IPS-18c (cell line): Measurements from ENCODE around the gene HEPACAM.

Experiments
- H3K4me3 ChIP-seq: 2 replicates; pipeline ENCODE4 v1.7.0; 2013; ENCODE audit warnings: low read depth, mild to moderate bottlenecking, low read length, moderate library complexity; ENCODE audit not compliant: insufficient read depth
- H3K9me3 ChIP-seq: one replicate; pipeline ENCODE4 v1.6.1; 2013; ENCODE audit warnings: mild to moderate bottlenecking, low read length, moderate library complexity; ENCODE audit not compliant: control insufficient read depth, insufficient read depth

Gene HEPACAM

DNA sequence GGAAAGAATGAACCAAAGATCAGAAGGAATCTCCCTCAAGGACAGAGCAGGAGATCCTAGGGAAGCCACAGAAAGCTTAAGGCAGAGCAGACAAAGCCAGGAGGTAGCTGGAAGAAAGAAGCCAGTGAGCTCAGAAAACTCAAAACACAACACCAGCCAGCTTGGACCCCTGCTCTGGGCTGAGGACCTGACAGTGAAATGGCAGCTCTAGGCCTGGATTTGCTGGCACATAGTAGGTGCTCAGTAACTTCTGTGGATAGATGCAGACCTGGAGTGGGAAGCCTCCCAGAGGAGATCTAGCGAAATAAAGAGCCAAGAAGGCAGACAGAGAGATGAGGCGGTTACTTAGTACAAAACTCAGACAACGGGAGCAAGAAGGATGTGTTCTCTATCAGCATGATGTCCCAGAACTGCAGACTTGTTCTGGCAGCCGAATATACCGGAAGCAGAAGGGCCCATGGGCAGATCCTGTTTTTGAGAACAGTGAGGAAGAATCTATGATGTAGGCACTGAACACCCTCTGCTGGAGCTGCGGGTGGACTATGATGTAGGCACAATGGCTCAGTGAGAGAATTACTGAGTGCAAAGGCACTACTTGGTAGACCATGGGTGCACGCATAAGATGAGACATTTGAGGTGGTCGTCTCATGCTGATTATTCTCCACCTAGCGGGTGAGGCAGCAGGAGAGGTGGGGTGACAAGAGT, 42.9 kb downstream of the HEPACAM start:
- Histone ChIP-seq H3K4me3 (no peak overlapping the region), H3K9me3 (no peaks in the 10 kb centered on the region)

DNA sequence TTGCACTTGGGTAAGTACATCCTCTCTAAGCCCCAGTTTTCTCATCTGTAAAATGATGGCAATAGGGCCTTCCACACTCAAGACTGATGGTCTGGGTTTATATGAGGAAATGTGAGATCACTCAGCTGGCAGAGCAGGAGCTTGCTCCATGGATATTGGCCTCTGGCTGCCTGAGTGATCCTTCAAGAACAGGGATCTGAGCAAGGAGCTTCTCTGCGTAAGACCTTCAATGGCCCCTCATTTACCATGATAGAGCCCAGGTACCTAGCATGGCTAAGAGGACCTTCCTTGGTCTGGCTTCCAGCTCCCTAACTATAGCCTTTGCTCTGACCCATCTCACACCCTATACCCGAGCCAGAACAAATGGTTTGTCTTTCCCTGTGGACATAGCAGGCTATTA, 43.7 kb downstream of the HEPACAM start:
- Histone ChIP-seq H3K9me3 (no peaks in the 10 kb centered on the region), H3K4me3 (no peak overlapping the region)

DNA sequence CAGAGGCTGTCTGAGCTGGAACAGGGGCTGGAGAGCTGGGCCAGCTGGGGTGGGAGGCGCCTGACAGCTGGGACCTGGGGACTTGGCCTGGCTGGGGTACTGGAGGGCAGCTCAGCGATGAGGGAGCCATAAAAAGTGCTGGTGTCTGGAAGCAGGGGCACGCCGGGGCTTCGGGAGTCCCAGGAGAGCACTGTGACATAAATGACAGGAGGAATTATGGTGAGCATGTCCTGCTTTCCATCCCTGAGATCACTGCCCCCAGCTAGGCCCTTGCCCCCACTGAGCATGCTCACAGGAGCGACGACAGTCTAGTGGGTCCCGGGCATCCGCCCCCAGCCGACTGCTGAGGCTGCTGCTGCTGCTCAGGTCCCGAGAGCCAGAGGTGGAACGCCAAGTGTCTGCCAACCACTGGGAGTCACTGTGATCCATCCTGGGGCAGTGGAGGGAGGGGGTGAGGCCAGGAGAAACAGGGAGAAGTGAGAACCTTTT, 44.4 kb downstream of the HEPACAM start:
- no peak overlapping the region for H3K4me3 ChIP-seq
- no peaks in the 10 kb centered on the region for H3K9me3 ChIP-seq

DNA sequence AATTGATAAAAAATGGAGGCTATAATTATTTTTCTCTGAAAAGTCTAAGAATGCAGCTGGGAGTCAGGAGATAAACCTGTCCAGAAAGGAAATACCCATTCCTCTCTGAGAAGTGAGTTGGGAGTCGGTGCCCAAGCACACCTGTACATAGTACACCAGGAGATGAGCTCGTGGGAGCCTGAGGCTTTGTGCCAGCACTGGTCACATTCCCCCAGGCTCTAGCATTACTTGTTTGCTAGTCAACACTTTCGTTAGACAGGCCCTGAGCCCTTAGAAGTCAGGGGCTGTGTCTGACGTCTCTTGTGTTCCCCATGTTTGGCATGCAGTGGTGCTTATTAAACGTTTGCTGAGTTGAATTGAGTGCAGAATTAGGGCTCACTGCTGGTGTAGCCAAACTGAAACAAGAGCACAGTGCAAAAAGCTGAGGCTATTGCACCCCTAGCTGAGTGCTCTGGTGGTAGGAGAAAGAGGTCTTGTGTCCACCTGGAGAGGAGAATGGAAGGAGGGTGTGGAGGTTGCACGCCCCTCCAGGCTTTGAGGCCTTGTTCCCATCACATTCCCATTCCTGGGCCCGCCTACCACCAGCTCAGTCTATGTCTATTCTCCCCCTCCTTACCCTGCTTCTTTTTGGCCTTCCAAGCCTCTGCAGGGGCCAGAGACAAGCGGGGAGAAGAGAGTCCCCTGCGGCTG, 45.0 kb downstream of the HEPACAM start:
- Histone ChIP-seq H3K9me3 (no peaks in the 10 kb centered on the region), H3K4me3 (no peak overlapping the region)

DNA sequence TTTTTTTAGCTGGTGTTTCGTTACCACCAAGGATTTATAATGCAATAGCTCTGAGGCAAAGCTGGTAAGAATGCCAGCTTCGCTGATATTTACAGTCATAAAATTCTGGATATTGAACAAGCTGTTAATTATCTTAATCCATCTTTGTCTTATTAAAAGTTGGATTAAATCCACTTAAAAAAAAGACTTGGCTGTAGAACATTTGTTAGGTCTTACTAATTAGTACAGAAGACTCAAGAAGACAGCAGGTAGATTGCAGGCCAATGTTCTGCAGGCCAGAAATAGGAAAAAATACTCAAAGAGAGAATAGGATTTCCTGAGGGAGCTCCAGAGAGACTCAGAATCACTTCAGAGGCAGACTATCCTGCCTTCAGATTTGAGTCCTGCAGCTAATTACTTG, 45.7 kb downstream of the HEPACAM start:
- H3K9me3 ChIP-seq = no peaks in the 10 kb centered on the region
- H3K4me3 ChIP-seq = no peak overlapping the region

DNA sequence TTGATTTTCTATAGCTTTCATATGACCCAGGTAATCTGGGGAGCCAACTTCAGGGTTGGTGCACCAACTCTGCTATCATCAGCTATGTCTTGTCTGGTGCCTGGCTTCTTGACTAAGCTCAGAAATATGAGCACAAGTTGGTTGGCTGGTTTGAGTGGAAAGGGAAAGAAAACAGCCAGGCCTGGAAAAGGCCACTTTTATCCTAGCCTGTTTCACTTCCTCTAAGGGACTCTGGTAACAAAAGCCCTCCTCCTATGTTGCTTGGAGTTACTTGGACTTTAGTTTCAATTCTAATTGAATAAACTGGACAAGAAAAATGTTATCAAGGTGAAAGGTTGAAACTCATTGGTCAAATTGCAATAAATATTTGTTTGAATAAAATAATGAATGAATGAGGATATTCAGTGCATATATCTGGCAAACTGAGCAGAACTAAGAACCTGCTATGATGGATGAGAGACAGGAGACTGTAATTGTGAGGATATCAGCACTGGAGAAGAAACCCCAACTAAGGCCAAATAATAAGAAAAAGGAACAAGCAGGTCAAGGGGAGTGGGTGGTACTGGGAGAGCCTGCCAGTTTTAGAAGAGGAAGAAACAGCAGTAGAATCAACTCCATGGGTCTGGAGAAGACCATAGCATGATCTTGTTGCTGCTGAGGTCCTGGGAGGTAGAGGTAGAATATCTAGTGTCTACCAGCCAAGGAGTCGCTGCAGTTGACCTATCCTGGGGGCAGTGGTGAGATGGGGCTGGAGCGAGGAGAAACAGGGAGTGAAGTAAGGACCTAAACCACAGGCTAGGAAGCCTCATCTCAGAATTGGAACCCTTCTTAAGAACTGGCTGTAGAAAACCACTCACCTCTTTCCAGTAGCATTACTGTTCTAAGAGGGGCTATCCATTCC, 46.4 kb downstream of the HEPACAM start:
- Histone ChIP-seq H3K4me3 (no peak overlapping the region), H3K9me3 (no peaks in the 10 kb centered on the region)

DNA sequence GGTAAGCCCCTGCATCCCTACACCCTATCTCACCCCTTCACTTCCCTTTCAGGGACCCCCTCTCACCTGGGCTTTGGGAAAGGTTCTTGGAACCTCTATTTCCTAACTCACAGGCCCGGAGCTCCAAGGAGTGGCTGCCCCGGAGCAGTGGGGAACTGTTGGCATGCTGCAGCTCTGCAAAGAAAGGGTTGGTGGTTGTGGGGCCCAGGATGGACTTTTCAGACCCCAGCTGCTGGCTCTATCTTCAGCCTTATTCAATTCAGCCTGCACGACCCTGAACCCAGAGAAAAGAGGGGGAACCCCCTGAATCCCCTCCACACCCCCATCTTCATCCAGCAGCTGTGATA, 48.2 kb downstream of the HEPACAM start:
- H3K4me3 ChIP-seq = no peak overlapping the region
- H3K9me3 ChIP-seq = no peaks in the 10 kb centered on the region

DNA sequence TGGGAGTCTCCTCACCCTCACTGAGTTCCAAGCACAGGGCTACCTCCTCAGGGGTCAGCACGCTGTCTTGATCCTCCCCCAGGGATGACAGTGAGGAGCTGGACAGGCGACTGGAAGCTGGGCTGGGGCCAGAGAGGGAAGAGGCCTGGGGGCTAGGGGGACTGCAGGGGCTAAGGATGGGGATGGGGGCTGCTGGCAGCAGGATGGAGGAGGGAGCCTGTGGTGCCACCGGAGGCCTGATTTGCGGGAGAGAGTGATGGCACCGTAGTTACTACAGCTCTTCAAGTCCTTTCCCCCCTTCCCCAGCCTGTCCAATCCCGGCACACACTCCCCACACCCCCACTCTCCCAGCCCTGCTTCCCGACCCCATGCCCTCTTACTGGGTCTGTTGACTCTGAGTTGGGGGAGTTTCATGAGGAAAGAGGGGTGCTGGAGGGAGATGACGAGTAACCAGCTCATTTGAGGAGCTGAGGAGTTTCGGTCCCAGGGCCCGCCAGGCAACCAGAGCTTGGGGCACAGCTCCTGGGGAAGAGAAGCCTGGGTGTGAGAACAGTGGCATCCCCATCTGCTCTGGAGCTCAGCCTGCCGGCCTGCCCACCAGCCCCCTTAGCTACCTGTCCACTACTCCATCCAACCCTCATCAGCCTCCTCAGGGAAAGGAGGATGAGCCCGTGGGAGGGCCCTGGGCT, 48.7 kb downstream of the HEPACAM start:
- Histone ChIP-seq H3K4me3 (no peak overlapping the region), H3K9me3 (no peaks in the 10 kb centered on the region)

DNA sequence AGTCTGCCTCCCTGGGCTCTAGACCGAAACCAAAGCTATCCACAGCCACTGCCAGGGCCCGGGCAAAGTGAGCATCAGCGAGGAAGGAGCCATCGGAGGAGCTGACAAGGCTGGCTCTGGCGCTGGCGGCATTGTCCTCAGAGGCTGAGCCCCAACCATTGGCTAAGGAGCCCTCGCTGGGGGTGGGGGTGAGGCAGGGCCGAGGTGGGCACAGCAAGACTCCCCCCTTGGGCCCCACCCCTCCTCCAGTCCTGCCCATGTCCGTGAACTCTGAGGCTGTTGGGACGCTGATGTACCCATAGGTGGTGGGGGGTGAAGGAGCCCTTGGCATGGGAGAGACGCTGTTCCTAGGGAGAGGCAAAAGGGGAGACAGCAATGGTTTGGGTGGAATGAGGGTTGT, 49.4 kb downstream of the HEPACAM start:
- no peak overlapping the region for H3K4me3 ChIP-seq
- no peaks in the 10 kb centered on the region for H3K9me3 ChIP-seq

DNA sequence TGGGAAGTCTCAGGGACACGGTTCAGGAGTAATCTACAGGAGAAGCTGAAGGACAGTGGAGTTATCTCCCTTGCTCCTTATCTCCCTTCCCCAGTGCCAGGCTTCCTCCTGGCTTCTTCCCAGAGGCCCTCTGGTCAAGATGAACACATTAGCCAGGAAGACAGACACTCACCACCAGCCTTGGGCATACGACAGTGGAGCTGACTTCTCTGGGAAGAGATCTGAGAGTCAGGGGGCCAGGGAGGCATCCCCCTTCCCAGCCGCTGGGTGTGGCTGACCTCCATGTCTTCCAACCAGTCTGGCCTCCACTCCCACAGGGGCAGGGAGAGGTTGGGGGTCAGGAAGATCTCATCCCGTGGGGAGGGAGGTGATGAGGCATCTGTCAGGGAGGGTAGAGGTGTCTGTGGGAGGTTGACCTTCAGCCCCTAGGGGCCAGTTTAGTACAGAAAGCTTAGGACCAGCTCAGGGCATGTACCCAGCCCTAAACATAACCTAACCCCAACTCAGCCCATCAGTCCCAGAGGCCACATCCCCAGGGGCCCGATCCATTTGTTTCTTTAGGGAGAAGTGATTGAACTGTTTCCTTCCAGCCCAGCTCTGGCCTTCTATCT, 50.9 kb downstream of the HEPACAM start:
- no peak overlapping the region for H3K4me3 ChIP-seq
- H3K9me3 ChIP-seq = no peaks in the 10 kb centered on the region

DNA sequence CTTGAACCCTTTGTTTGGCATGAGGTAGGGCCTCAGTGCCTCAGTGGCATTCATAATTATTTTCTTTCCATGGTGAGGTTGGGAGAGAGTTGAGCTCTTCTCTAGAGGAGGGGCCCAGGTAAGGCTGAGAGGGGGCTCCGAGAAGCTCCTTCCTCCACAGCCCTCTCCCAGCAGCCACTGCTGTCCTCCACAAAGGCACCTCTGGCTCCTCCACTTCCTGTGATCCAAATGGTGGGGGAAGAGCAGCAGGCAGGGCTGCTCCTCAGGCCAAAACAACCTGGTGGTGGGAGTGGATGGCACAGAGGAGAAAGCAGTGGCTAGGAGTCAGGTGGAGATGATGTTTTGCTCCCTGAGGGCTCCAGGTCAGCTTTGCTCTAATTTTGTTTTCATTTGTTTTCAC, 51.5 kb downstream of the HEPACAM start:
- no peaks in the 10 kb centered on the region for H3K9me3 ChIP-seq
- no peak overlapping the region for H3K4me3 ChIP-seq

DNA sequence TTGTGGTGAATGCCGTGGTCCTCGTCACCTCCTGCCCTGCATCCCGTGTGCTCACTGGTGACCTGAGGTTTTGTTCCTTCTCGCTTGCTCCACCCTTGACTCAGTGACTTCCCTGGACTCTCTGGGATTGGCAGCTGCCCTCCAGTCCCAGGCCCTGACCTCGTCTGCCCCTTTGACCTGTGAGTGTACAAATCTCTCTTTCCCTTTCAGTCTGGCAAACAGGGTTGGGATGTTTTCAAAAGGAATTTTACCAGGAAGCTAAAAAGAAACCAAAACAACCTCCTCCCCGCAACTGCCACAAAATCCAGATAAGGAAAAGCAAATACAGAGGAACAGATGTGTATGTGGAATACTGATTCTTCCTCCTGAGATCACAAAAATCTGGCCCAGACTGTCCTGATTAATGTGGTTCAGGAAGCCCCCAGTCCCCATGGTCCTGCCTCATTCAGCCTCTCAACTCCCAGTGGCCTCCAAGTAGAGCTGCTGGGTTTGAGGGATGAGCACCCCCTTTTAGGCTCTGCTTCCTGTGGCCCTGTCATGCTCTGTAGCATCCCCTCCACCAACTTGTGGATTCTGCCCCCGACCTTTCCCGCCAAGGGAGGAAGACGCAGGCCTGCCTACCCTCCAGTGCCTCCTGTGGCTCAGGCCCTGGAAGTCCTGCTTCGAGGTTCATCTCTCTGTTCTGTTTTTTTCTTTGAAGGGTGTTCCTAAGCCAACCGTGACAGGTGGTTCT, 53.3 kb downstream of the HEPACAM start:
- Histone ChIP-seq H3K9me3 (no peaks in the 10 kb centered on the region), H3K4me3 (no peak overlapping the region)

DNA sequence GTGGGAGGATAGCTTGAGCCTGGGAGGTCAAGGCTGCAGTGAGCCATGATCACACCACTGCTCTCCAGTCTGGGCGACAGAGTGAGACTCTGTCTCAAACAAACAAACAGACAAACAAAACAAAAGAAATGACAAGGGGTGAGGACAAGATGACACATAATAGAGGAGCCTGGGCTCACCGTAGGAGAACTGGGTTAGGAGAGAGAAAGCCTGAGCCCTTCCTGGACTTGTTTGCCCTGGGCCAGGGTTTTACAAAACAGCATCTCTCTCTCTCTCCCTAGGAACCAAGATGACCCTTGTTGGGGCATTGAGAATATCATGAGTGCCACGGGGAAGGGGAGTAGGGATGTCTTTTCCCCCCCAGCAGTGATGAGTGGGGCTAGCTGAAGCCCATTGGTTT, 54.9 kb downstream of the HEPACAM start:
- Histone ChIP-seq H3K9me3 (no peaks in the 10 kb centered on the region), H3K4me3 (no peak overlapping the region)

DNA sequence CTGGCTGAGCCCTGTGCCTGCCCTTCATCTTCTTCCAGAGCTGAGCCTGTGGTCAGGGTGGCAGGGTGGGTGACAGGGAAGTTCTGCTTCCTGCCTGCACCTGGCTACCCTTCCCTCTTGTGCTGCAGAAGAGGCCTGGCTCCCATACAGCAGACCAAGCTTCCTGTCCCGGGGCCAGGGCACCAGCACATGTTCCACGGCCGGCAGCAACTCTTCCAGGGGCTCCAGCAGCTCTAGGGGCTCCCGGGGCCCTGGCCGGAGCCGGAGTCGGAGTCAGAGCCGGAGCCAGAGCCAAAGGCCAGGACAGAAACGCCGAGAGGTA, 55.6 kb downstream of the HEPACAM start:
- H3K4me3 ChIP-seq = no peak overlapping the region
- no peaks in the 10 kb centered on the region for H3K9me3 ChIP-seq

DNA sequence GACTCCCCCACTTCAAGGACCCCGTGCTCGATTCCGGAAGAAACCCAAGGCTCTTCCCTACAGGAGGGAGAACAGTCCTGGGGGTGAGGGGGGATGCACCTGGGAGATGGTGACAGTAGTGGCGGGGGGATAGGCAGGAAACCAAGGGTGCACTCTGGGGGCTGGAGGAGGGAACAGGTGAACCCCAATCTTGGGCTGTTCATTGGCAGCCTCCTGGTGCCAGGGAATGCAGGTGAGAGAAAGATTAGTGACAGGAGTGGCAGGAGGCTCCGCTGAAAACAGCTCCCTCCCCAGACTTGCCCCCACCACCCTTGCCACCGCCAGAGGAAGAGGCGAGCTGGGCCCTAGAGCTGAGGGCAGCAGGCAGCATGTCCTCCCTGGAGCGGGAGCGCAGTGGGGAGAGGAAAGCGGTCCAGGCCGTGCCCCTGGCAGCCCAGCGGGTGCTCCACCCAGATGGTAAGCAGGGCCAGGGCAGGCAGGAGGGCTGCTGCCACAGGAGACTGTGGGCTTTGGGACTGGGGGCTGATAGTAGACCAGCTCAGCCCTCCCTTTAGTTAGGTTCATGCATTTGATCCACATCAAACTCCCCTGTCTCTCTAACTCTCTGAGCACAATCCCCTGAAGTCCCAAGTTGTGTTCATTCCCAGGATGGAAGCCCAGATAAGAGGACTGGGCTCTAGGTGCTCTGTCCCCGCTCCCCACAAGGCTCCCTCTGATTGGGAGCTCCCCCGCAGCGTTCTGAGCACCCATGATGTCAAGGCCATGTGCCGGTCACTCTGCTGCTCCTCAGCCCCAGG, 56.2 kb downstream of the HEPACAM start:
- H3K9me3 ChIP-seq = no peaks in the 10 kb centered on the region
- H3K4me3 ChIP-seq = no peak overlapping the region
